Loucy (cell line): ENCODE results near the gene CERK.
A peak's percentile ranks its signal among the peaks of the same experiment; 100 is the strongest.

Experiments
- H2AFZ ChIP-seq: fragments of 200-600 bp; sonication (generic); 2 replicates; pipeline ENCODE4 v1.6.0; 2016; ENCODE audit warnings: antibody characterized with exemption, mild to moderate bottlenecking, low read length, moderate library complexity
- H3F3A ChIP-seq: fragments of 200-600 bp; 2 replicates; pipeline ENCODE4 v1.6.0; 2016; ENCODE audit warnings: antibody characterized with exemption, low read depth, mild to moderate bottlenecking
- H3K27me3 ChIP-seq: fragments of 200-600 bp; sonication (generic); 2 replicates; pipeline ENCODE4 v1.6.1; 2014; ENCODE audit warnings: low read length, mild to moderate bottlenecking; ENCODE audit not compliant: insufficient read depth, poor library complexity, severe bottlenecking
- H3K36me3 ChIP-seq: fragments of 200-600 bp; sonication (generic); 2 replicates; pipeline ENCODE4 v1.6.1; 2016; ENCODE audit warnings: low read length; ENCODE audit not compliant: insufficient read depth
- H3K4me1 ChIP-seq: fragments of 200-600 bp; sonication (generic); 2 replicates; pipeline ENCODE4 v1.5.1; 2014; ENCODE audit warnings: low read length, mild to moderate bottlenecking; ENCODE audit not compliant: insufficient read depth, poor library complexity, severe bottlenecking
- H3K4me2 ChIP-seq: fragments of 200-600 bp; sonication (generic); 2 replicates; pipeline ENCODE4 v1.6.0; 2014; ENCODE audit warnings: antibody characterized with exemption, low read length, low read depth, mild to moderate bottlenecking; ENCODE audit not compliant: poor library complexity, severe bottlenecking
- H3K4me3 ChIP-seq: fragments of 200-600 bp; sonication (generic); 2 replicates; pipeline ENCODE4 v1.5.1; 2014; ENCODE audit warnings: low read length, mild to moderate bottlenecking, mixed read lengths; ENCODE audit not compliant: poor library complexity, severe bottlenecking
- H3K79me2 ChIP-seq: fragments of 200-600 bp; sonication (generic); 2 replicates; pipeline ENCODE4 v1.6.1; 2014; ENCODE audit warnings: low read length; ENCODE audit not compliant: insufficient read depth
- H3K9ac ChIP-seq: fragments of 200-600 bp; sonication (generic); 2 replicates; pipeline ENCODE4 v1.6.0; 2014; ENCODE audit warnings: mild to moderate bottlenecking, low read depth, low read length, moderate library complexity; ENCODE audit not compliant: poor library complexity, severe bottlenecking
- H3K9me2 ChIP-seq: fragments of 200-600 bp; sonication (generic); replicated peaks from 2 replicates; pipeline ENCODE4 v1.6.1; 2016; ENCODE audit warnings: low read depth, low read length, mixed read lengths
- H3K9me3 ChIP-seq: fragments of 200-600 bp; sonication (generic); 2 replicates; pipeline ENCODE4 v1.6.1; 2014; ENCODE audit warnings: mild to moderate bottlenecking, antibody characterized with exemption, low read length, low read depth; ENCODE audit not compliant: insufficient read depth
- H4K20me1 ChIP-seq: fragments of 200-600 bp; sonication (generic); 2 replicates; pipeline ENCODE4 v1.6.0; 2014; ENCODE audit warnings: antibody characterized with exemption, low read length, mild to moderate bottlenecking; ENCODE audit not compliant: insufficient read depth, poor library complexity, severe bottlenecking
- CTCF ChIP-seq: fragments of 200-600 bp; sonication (generic); conservative IDR thresholded peaks from 2 replicates; pipeline ENCODE4 v1.5.1; 2014; ENCODE audit warnings: mild to moderate bottlenecking, antibody characterized with exemption, low read length
- EZH2phosphoT487 ChIP-seq: fragments of 200-600 bp; IDR thresholded peaks from 2 replicates; pipeline ENCODE4 v1.6.1; 2018; ENCODE audit warnings: antibody characterized with exemption, mild to moderate bottlenecking, moderate library complexity, borderline replicate concordance

CERK gene

GRCh38 chr22:46750530-46750800 is 12.4 kb upstream of the CERK start:
- no peak overlapping the region for H3K4me3 ChIP-seq
- H3K4me2 ChIP-seq, result no peak overlapping the region
- H3K9me2 ChIP-seq, result no peaks in the 10 kb centered on the region
- no peaks in the 10 kb centered on the region; the same call in 1 of the 2 replicates for H3K9me3 ChIP-seq
- H3F3A ChIP-seq, result no peaks in the 10 kb centered on the region
- no peaks in the 10 kb centered on the region for H3K36me3 ChIP-seq
- H2AFZ ChIP-seq, result no peak overlapping the region
- H3K4me1 ChIP-seq, result peaks cover 16% of the 10 kb centered on the region
- no peaks in the 10 kb centered on the region for H4K20me1 ChIP-seq
- H3K9ac ChIP-seq, result no peak overlapping the region
- H3K79me2 ChIP-seq, result no peaks in the 10 kb centered on the region
- TF ChIP-seq CTCF, result no peak
- no peak for TF ChIP-seq EZH2phosphoT487
- no peaks in the 10 kb centered on the region for H3K27me3 ChIP-seq

DNA sequence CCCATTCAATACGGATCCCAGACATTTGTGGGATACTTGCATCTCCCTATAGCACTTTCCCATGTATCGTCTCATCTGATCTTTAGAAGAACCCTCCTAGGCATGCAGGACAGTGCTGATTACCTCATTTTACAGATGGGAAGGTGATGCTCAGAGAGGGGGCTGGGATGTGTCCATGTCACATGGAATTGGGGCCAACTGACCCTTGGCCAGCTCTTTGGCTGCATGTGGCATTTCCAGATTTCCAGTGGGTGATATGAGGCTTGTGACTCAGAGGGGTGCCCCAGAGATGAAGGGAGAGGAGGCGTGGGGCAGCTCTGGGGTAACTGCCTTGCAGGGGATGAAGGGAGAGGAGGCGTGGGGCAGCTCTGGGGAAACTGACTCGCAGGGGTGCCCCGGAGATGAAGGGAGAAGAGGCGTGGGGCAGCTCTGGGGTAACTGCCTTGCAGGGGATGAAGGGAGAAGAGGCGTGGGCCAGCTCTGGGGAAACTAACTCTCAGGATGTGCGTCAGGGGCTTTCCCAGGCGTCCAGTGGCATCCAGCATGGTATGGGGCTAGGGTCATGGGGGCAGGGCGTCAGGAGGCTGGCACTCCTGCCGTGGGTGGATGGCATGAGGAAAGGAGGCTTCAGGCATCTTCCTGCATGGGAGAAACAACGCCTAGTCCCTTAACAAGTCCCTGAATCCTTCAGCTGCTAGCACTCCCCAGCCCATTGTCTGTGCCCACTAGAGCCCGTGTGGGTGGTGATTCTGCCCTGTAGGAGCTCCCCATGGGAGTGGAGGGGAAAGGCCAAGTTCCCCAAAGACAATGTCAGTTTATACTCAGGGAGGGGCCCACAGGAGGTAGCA is 11.9 kb upstream of the CERK start:
- Histone ChIP-seq H3F3A (no peaks in the 10 kb centered on the region), H3K9ac (peak overlapping the region; percentile 14), H3K4me1 (peaks cover 16% of the 10 kb centered on the region), H3K4me3 (peak overlapping the region; percentile 6), H3K4me2 (peak overlapping the region; percentile 52), H4K20me1 (no peaks in the 10 kb centered on the region), H3K36me3 (no peaks in the 10 kb centered on the region), H2AFZ (peak overlapping the region; percentile 66; the same call in 1 of the 2 replicates), H3K9me3 (no peaks in the 10 kb centered on the region), H3K79me2 (no peaks in the 10 kb centered on the region), H3K27me3 (no peaks in the 10 kb centered on the region), H3K9me2 (no peaks in the 10 kb centered on the region)
- TF ChIP-seq EZH2phosphoT487, result no peak
- no peak for TF ChIP-seq CTCF

DNA sequence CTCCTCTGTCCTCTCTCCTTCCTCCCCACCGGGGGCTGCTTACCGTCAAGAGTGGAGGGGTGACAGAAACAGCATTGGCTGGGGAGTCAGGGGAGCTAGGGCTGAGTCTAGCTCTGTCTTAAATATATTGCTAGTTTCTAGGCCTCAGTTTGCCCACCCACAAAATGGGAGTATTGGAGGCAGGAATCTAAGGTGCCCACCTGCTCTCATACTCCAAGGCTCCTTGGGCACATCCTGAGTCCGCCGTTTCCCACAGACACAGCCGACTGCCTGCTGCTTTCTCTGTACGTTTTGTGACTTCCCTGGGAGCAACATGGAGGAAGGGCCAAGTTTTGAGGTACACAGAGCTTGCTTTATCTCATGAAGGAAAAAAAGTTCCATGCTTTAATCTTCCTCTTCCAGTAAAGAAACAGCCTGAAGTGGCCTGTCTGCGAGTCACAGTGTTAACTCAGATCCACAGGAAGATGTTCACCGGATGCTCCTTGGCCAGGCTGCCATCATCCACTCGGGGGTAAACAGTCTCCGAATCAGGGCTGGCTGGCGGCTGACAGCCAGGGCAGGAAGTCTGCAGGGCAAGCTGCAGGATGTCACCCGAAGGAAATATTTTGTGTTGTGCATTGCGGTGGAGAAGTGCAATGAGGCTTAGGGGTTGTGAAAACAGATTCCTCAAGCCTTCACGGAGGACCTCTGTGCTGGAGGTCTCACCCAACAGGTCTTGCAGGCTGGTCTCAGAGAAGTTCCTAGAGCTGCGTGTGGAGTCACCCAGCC is 11.0 kb upstream of the CERK start:
- Histone ChIP-seq H3K9ac (peak overlapping the region; percentile 14), H4K20me1 (no peaks in the 10 kb centered on the region), H2AFZ (peak overlapping the region; percentile 66; the same call in 1 of the 2 replicates), H3F3A (no peaks in the 10 kb centered on the region), H3K4me1 (peaks cover 16% of the 10 kb centered on the region), H3K9me2 (no peaks in the 10 kb centered on the region), H3K36me3 (no peaks in the 10 kb centered on the region), H3K9me3 (no peaks in the 10 kb centered on the region), H3K79me2 (no peaks in the 10 kb centered on the region), H3K27me3 (no peaks in the 10 kb centered on the region), H3K4me2 (peak overlapping the region; percentile 52), H3K4me3 (peak overlapping the region; percentile 29)
- TF ChIP-seq EZH2phosphoT487 (no peak), CTCF (no peak)
